GM23248 (cell line): ENCODE data around the gene SH3GL1. TPM values are rescaled to one million over a fixed set of nuclear protein-coding genes. Genes with fewer than 3 reads are reported as not detected.

ENCODE experiments used
- DNase-seq: peaks from one replicate; pipeline ENCODE4 v3.0.0-alpha.2; 2015
- H2AFZ ChIP-seq: fragments of 200-600 bp; sonication (generic); 2 replicates; pipeline ENCODE4 v1.6.1; 2016; ENCODE audit warnings: antibody characterized with exemption
- H3F3A ChIP-seq: fragments of 200-600 bp; sonication (generic); 2 replicates; pipeline ENCODE4 v1.6.1; 2016; ENCODE audit warnings: mild to moderate bottlenecking, antibody characterized with exemption, mixed run types; ENCODE audit not compliant: insufficient read depth
- H3K27ac ChIP-seq: fragments of 200-600 bp; sonication (generic); 2 replicates; pipeline ENCODE4 v1.5.1; 2016; ENCODE audit warnings: mild to moderate bottlenecking
- H3K27me3 ChIP-seq: fragments of 200-600 bp; sonication (generic); replicated peaks from 2 replicates; pipeline ENCODE4 v1.6.1; 2016; ENCODE audit warnings: mild to moderate bottlenecking; ENCODE audit not compliant: insufficient read depth
- H3K36me3 ChIP-seq: fragments of 200-600 bp; sonication (generic); 2 replicates; pipeline ENCODE4 v1.6.1; 2016; ENCODE audit warnings: low read depth, mild to moderate bottlenecking
- H3K4me1 ChIP-seq: fragments of 200-600 bp; sonication (generic); 2 replicates; pipeline ENCODE4 v1.6.1; 2016; ENCODE audit warnings: mild to moderate bottlenecking; ENCODE audit not compliant: insufficient read depth
- H3K4me2 ChIP-seq: fragments of 200-600 bp; sonication (generic); one replicate; pipeline ENCODE4 v1.6.1; 2016; ENCODE audit warnings: mild to moderate bottlenecking; ENCODE audit not compliant: unreplicated experiment
- H3K4me3 ChIP-seq: fragments of 200-600 bp; sonication (generic); 2 replicates; pipeline ENCODE4 v1.5.1; 2016; ENCODE audit warnings: mild to moderate bottlenecking
- H3K79me2 ChIP-seq: fragments of 200-600 bp; sonication (generic); 2 replicates; pipeline ENCODE4 v1.6.1; 2016; ENCODE audit warnings: mild to moderate bottlenecking; ENCODE audit not compliant: insufficient read depth
- H3K9ac ChIP-seq: fragments of 200-600 bp; sonication (generic); 2 replicates; pipeline ENCODE4 v1.6.1; 2016; ENCODE audit warnings: mild to moderate bottlenecking
- H3K9me2 ChIP-seq: fragments of 200-600 bp; sonication (generic); 2 replicates; pipeline ENCODE4 v1.6.1; 2016; ENCODE audit warnings: mixed run types, mild to moderate bottlenecking, moderate library complexity; ENCODE audit not compliant: insufficient read depth
- H3K9me3 ChIP-seq: fragments of 200-600 bp; sonication (generic); one replicate; pipeline ENCODE4 v1.6.1; 2017; ENCODE audit warnings: low read depth
- H4K20me1 ChIP-seq: fragments of 200-600 bp; sonication (generic); 2 replicates; pipeline ENCODE4 v1.6.0; 2016; ENCODE audit not compliant: insufficient read depth
- EZH2 ChIP-seq: fragments of 200-600 bp; sonication (generic); IDR thresholded peaks from 2 replicates; pipeline ENCODE4 v1.6.1; 2018; ENCODE audit warnings: antibody characterized with exemption, mild to moderate bottlenecking; ENCODE audit not compliant: insufficient read depth, poor library complexity, severe bottlenecking
- EZH2phosphoT487 ChIP-seq: fragments of 200-600 bp; sonication (generic); IDR thresholded peaks from 2 replicates; pipeline ENCODE4 v1.6.1; 2018; ENCODE audit warnings: antibody characterized with exemption, moderate library complexity, mild to moderate bottlenecking, low read depth; ENCODE audit not compliant: insufficient read depth
- WGBS, 2 experiments: methylation state at CpG; one replicate each; pipeline ENCODE4 v1.1.6; 2015 to 2017; ENCODE audit warnings: low lambda C conversion rate in 2 of 2, low coverage in 1 of 2; ENCODE audit errors: missing lambda C conversion rate in 2 of 2; 5-methylcytosine and 5-hydroxymethylcytosine counted together
- in situ Hi-C: fragments of 300-500 bp; cut with MboI; formaldehyde crosslinking; loops from 2 replicates; pipeline ENCODE4 v1.15.0; 2020
- polyA plus RNA-seq: library from polyadenylated mRNA; unstranded; fragments of >200 nt; fragmentation: Nextera tagmentation; extraction: Ambion mirVana; gene quantifications from 2 replicates; pipeline ENCODE4 v1.2.1, GENCODE V29; 2016
- total RNA-seq: library from RNA; depleted of rRNA; stranded (reverse); fragments of >200 nt; shearing (Covaris generic); gene quantifications from 2 replicates; pipeline ENCODE4 v1.2.3, GENCODE V29; 2014; rRNA removed

SH3GL1 gene, protein sequence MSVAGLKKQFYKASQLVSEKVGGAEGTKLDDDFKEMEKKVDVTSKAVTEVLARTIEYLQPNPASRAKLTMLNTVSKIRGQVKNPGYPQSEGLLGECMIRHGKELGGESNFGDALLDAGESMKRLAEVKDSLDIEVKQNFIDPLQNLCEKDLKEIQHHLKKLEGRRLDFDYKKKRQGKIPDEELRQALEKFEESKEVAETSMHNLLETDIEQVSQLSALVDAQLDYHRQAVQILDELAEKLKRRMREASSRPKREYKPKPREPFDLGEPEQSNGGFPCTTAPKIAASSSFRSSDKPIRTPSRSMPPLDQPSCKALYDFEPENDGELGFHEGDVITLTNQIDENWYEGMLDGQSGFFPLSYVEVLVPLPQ
- total RNA-seq (114 and 141 TPM in 2 replicates), polyA plus RNA-seq (151 and 159 TPM in 2 replicates)

DNA sequence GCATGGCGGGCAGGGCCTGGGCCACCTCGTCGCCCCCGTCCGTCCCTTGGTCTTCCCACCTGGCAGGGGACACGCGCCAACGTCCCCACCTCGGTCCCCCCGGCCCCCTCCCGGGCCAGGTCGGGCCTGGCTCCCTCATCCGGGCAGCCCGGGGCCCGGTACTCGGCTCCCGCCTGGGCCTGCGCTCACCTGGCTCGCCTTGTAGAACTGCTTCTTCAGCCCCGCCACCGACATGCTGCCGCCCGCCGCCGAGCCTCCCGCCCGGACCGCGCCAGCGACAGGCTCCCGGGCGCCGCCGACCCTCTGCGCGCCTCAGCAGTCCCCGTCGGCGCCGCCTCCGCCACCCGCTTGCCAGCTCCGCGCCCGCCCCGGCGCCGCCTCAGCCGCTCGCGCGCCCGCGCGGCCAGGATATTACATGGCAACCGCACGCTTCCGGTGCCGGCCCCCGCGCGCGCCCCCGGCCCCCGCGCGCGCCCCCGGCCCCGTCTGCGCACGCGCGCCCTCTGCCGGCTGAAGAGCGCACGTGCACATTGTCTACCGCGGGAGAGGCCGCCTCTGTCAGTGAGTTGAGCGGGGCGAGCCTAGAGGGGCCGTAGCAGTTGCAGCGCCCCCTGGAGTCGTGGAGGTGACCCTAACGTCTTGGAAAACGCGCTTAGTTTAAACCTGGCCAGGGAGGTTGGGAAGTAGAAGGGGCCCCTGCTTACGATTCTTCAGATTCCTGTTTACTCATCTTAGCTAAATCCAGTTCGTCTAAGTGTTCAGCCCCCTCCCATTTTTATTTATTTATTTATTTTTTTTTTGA is at the start of gene SH3GL1:
SH3GL1 (minus strand) TSS at position 413 of the 802 bp plus-strand sequence; CDS start at position 234, 179 bp downstream.
- 0 to 1% methylated on average over 45 to 60 of the region's 90 CpGs for WGBS, 2 experiments
- Histone ChIP-seq H3K27ac (peak within 1 kb of the TSS; percentile 96), H3K4me3 (peak within 1 kb of the TSS; percentile 95), H3K9me2 (no peaks in the 10 kb centered on the region), H3F3A (peaks cover 16% of the 10 kb centered on the region), H3K4me2 (peak within 1 kb of the TSS; percentile 96), H3K9me3 (no peaks in the 10 kb centered on the region), H3K9ac (peak within 1 kb of the TSS; percentile 100), H3K36me3 (no peaks in the 10 kb centered on the region; the same call in 1 of the 2 replicates), H4K20me1 (no peaks in the 10 kb centered on the region), H3K79me2 (peaks cover 81% of the 10 kb centered on the region), H3K27me3 (no peaks in the 10 kb centered on the region), H3K4me1 (peaks cover 47% of the 10 kb centered on the region), H2AFZ (peak within 1 kb of the TSS; percentile 90; the same call in 1 of the 2 replicates)
- in situ Hi-C loops, result no loop called here
- DNase-seq, result peak; percentile 96
- TF ChIP-seq EZH2phosphoT487 (no peak), EZH2 (no peak)

DNA sequence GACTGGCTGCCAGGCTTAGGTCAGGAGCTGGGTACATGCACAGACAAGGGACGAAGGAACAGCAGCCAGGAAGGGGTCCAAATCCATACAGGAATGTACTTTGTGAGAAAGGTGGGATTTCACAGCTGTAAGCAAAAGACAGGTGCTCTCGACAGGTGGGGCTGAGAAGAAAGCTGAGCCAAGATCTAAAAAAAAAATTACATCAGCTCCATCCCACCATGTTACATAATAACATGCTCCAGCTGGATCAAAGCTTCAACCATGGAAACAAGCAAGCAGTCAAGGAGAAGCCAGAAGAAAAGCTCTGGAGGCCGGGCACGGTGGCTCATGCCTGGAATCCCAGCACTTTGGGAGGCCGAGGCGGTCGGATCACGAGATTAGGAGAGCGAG is 49.3 kb upstream of the SH3GL1 start:
- WGBS, 2 experiments, result 68 to 71% methylated on average over 9 of the region's 9 CpGs
- peaks cover 18% of the 10 kb centered on the region; the same call in 1 of the 2 replicates for H3K36me3 ChIP-seq
- DNase-seq, result no peak

DNA sequence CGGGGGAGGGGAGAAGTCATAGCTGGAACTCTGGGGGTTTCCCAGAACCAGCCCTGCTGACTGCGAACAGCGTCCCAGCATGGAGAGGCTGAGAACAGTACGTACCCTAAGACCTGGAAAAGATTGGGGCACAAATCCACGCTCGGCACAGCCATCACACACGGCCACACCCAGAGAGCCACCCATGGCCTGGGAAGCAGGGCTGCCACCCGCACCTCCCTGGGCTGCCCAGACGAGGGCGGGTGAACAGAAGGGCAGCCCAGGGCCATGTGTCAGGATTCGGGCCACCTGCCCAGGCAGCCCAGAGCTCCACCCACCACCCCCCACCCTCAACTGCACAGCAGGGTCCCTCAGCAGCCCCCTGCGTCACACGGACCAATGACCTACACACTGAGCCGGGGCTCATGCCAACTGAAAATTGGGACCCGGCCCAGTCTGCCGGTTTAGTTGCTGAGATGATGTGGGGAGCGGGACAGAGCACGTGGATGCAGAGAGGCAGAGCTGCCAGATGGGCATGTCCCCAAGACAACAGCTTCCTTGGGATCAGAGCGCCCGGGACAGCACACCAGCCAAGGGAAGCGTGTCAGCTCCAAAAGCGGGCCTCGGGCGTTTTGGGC is 48.8 kb upstream of the SH3GL1 start:
- Histone ChIP-seq H3K9me3 (no peaks in the 10 kb centered on the region), H3K36me3 (peaks cover 18% of the 10 kb centered on the region; the same call in 1 of the 2 replicates), H3K79me2 (peaks cover 42% of the 10 kb centered on the region), H4K20me1 (no peaks in the 10 kb centered on the region), H2AFZ (no peak overlapping the region), H3K27ac (no peak overlapping the region), H3K4me3 (no peak overlapping the region), H3K9ac (no peak overlapping the region), H3K9me2 (no peaks in the 10 kb centered on the region), H3K27me3 (no peaks in the 10 kb centered on the region), H3K4me1 (no peaks in the 10 kb centered on the region), H3F3A (no peaks in the 10 kb centered on the region; the same call in 1 of the 2 replicates), H3K4me2 (no peak overlapping the region)
- in situ Hi-C loops, result no loop called here
- no peak for TF ChIP-seq EZH2
- no peak for DNase-seq
- 56 to 57% methylated on average over 22 to 24 of the region's 24 CpGs for WGBS, 2 experiments

More for the DNA sequence above, 49.3 kb upstream of the SH3GL1 start:
- H3K27ac ChIP-seq, result no peak overlapping the region
- no peak overlapping the region for H3K9ac ChIP-seq
- H4K20me1 ChIP-seq, result no peaks in the 10 kb centered on the region
- no peaks in the 10 kb centered on the region for H3K4me1 ChIP-seq
- no peaks in the 10 kb centered on the region for H3K27me3 ChIP-seq
- H3K4me2 ChIP-seq, result no peak overlapping the region
- H3K9me3 ChIP-seq, result no peaks in the 10 kb centered on the region
- TF ChIP-seq EZH2, result no peak
- no peak for TF ChIP-seq EZH2phosphoT487
- peaks cover 4% of the 10 kb centered on the region; the same call in 1 of the 2 replicates for H3F3A ChIP-seq
- H2AFZ ChIP-seq, result no peak overlapping the region
- no peaks in the 10 kb centered on the region for H3K9me2 ChIP-seq
- in situ Hi-C loops, result no loop called here
- no peak overlapping the region for H3K4me3 ChIP-seq
- peaks cover 47% of the 10 kb centered on the region for H3K79me2 ChIP-seq
